OCI-LY3 (cell line): ENCODE data around the gene FOXC1.

Experiments used
- EZH2phosphoT487 ChIP-seq: fragments of 200-600 bp; shearing (Covaris generic); IDR thresholded peaks from 2 replicates; pipeline ENCODE4 v1.6.1; 2018; ENCODE audit warnings: antibody characterized with exemption, mixed run types, low read depth
- TF ChIP-seq, protein P1 (sequence below): fragments of 200-600, 300-600 bp; sonication (generic); IDR thresholded peaks from 2 replicates; pipeline ENCODE4 v1.5.1; 2014; ENCODE audit warnings: antibody characterized with exemption, low read length, low read depth

DNA sequence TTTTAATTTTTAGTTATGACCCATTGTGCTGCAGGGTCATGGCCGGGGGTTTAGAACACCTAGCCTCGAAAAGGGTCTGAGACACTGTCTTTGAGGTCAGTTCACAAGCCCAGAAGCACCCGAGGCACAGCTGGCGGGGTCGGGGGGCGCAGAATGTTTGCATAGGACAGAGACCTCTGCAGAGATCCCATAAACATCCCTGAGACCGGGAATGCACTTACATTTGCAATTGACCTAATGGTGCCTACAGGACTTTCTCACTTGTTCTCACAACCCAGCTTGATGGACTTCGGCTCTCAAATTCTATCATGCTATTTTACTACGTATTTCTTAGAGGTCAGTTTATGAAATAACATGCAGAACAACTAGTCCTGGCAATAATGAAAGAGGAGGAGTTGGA is 33.5 kb upstream of the FOXC1 start:
- TF ChIP-seq, protein P1, sequence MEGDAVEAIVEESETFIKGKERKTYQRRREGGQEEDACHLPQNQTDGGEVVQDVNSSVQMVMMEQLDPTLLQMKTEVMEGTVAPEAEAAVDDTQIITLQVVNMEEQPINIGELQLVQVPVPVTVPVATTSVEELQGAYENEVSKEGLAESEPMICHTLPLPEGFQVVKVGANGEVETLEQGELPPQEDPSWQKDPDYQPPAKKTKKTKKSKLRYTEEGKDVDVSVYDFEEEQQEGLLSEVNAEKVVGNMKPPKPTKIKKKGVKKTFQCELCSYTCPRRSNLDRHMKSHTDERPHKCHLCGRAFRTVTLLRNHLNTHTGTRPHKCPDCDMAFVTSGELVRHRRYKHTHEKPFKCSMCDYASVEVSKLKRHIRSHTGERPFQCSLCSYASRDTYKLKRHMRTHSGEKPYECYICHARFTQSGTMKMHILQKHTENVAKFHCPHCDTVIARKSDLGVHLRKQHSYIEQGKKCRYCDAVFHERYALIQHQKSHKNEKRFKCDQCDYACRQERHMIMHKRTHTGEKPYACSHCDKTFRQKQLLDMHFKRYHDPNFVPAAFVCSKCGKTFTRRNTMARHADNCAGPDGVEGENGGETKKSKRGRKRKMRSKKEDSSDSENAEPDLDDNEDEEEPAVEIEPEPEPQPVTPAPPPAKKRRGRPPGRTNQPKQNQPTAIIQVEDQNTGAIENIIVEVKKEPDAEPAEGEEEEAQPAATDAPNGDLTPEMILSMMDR = no peak
- no peak for TF ChIP-seq EZH2phosphoT487
